ENCODE data around the gene ARRDC5. TPM values are rescaled to one million over a fixed set of nuclear protein-coding genes. Genes with fewer than 3 reads are reported as not detected.

ARRDC5 gene
- total RNA-seq (2022; extraction: Qiagen RNA extraction; ENCODE audit: low read depth): not detected in 5 replicates

GRCh38 chr19:4902796-4903195 lies at the start of gene ARRDC5:
Gene ARRDC5 (minus strand): TSS chr19:4902896. CDS start chr19:4902825, 71 bp downstream.

GRCh38 chr19:4909156-4909896 lies 6.6 kb upstream of the ARRDC5 start, which contains the start of gene UHRF1:
Gene UHRF1 (plus strand): TSS chr19:4909501. CDS start chr19:4910886, 1,385 bp downstream.

GRCh38 chr19:4867534-4868285 lies 35.0 kb downstream of the ARRDC5 start, which contains the start of gene PLIN3:
Gene PLIN3 (minus strand): TSS chr19:4867667. CDS start chr19:4861394, 6,273 bp downstream.

Other genes starting within 250 kb of the ARRDC5 start
- gene MYDGF, start 232.6 kb downstream of the ARRDC5 start, total RNA-seq (2022; extraction: Qiagen RNA extraction; ENCODE audit: low read depth): 122 to 151 TPM (median 136 TPM) in 5 replicates
- gene DPP9, start 179.1 kb downstream of the ARRDC5 start, total RNA-seq (2022; extraction: Qiagen RNA extraction; ENCODE audit: low read depth): 53.4 to 65.4 TPM (median 59.7 TPM) in 5 replicates
- gene FEM1A, start 111.2 kb downstream of the ARRDC5 start, total RNA-seq (2022; extraction: Qiagen RNA extraction; ENCODE audit: low read depth): 5.6 to 6.3 TPM (median 6.1 TPM) in 5 replicates
- gene TICAM1, start 71.2 kb downstream of the ARRDC5 start, total RNA-seq (2022; extraction: Qiagen RNA extraction; ENCODE audit: low read depth): 7.2 to 10.1 TPM (median 9.7 TPM) in 5 replicates
- 150 to 164 TPM (median 160 TPM) in 5 replicates for gene PLIN3, start 35.2 kb downstream of the ARRDC5 start, total RNA-seq (2022; extraction: Qiagen RNA extraction; ENCODE audit: low read depth)
- gene UHRF1, start 6.6 kb upstream of the ARRDC5 start, total RNA-seq (2022; extraction: Qiagen RNA extraction; ENCODE audit: low read depth): 39.2 to 48.7 TPM (median 43.0 TPM) in 5 replicates
- 6.6 to 10.3 TPM (median 9.6 TPM) in 5 replicates for gene KDM4B, start 66.2 kb upstream of the ARRDC5 start, total RNA-seq (2022; extraction: Qiagen RNA extraction; ENCODE audit: low read depth)

Measured in A549 treated with GW870086 at 1 μM for 4 hours (cell line).